ENCODE data around the gene TPCN2. TPM values are rescaled to one million over a fixed set of nuclear protein-coding genes. Genes with fewer than 3 reads are reported as not detected.
A peak's percentile ranks its signal among the peaks of the same experiment; 100 is the strongest.

TPCN2 gene
- total RNA-seq, 1 donor from 2014 or later: 6.6 TPM

- ATAC-seq: no peak
These were observed 10.0 kb downstream of the TPCN2 start for GRCh38 chr11:69058511-69059270.

GRCh38 chr11:69059429-69059828 is 10.7 kb downstream of the TPCN2 start:
- ATAC-seq: no peak

GRCh38 chr11:69059985-69060384 is 11.3 kb downstream of the TPCN2 start:
- ATAC-seq: no peak

GRCh38 chr11:69060806-69061712 is 12.3 kb downstream of the TPCN2 start:
- no peak for ATAC-seq

- ATAC-seq: no peak
These were observed 13.0 kb downstream of the TPCN2 start for GRCh38 chr11:69061713-69062053.

- ATAC-seq: no peak
These were observed 13.6 kb downstream of the TPCN2 start for GRCh38 chr11:69062169-69062855.

GRCh38 chr11:69062873-69063651 is 14.3 kb downstream of the TPCN2 start:
- no peak for ATAC-seq

GRCh38 chr11:69063652-69064260 is 15.0 kb downstream of the TPCN2 start:
- no peak for ATAC-seq

- ATAC-seq: no peak
These were observed 15.7 kb downstream of the TPCN2 start for GRCh38 chr11:69064394-69064957.

- no peak for ATAC-seq
These were observed 16.5 kb downstream of the TPCN2 start for GRCh38 chr11:69065147-69065710.

GRCh38 chr11:69066122-69067112 is 17.7 kb downstream of the TPCN2 start:
- no peak for ATAC-seq

GRCh38 chr11:69067200-69067599 is 18.5 kb downstream of the TPCN2 start:
- ATAC-seq: no peak

- no peak for ATAC-seq
These were observed 22.5 kb downstream of the TPCN2 start for GRCh38 chr11:69071086-69071800.

GRCh38 chr11:69071956-69072355 is 23.2 kb downstream of the TPCN2 start:
- ATAC-seq: no peak

GRCh38 chr11:69073469-69073868 is 24.7 kb downstream of the TPCN2 start:
- peak; percentile 18 for ATAC-seq

- no peak for ATAC-seq
These were observed 25.8 kb downstream of the TPCN2 start for GRCh38 chr11:69074375-69075140.

- ATAC-seq: no peak
These were observed 26.8 kb downstream of the TPCN2 start for GRCh38 chr11:69075421-69076128.
